HUES48 (cell line): ENCODE results near the gene LRRC15.
A peak's percentile ranks its signal among the peaks of the same experiment; 100 is the strongest.

Experiments used
- H3K27ac ChIP-seq: one replicate; pipeline ENCODE4 v1.7.0; 2013; ENCODE audit warnings: low read depth, low read length, inconsistent platforms
- H3K27me3 ChIP-seq: 2 replicates; pipeline ENCODE4 v1.6.1; 2013; ENCODE audit warnings: mild to moderate bottlenecking, low read length; ENCODE audit not compliant: control insufficient read depth, insufficient read depth
- H3K36me3 ChIP-seq: 2 replicates; pipeline ENCODE4 v1.6.1; 2013; ENCODE audit warnings: low read length; ENCODE audit not compliant: control insufficient read depth, insufficient read depth
- H3K4me1 ChIP-seq: 2 replicates; pipeline ENCODE4 v1.6.1; 2013; ENCODE audit warnings: mild to moderate bottlenecking, low read length; ENCODE audit not compliant: control insufficient read depth, insufficient read depth
- H3K4me3 ChIP-seq: 2 replicates; pipeline ENCODE4 v1.5.1; 2013; ENCODE audit warnings: mild to moderate bottlenecking, low read depth, low read length
- H3K9ac ChIP-seq: 2 replicates; pipeline ENCODE4 v1.6.1; 2013; ENCODE audit warnings: mild to moderate bottlenecking, low read depth, low read length, moderate library complexity
- H3K9me3 ChIP-seq: 2 replicates; pipeline ENCODE4 v1.6.1; 2013; ENCODE audit warnings: low read length; ENCODE audit not compliant: control insufficient read depth, insufficient read depth

LRRC15 gene

GRCh38 chr3:194396859-194397756, 27.6 kb upstream of the LRRC15 start:
- peak overlapping the region; percentile 54 for H3K4me3 ChIP-seq
- peaks cover 15% of the 10 kb centered on the region; the same call in 1 of the 2 replicates for H3K4me1 ChIP-seq
- H3K27me3 ChIP-seq, result peaks cover 37% of the 10 kb centered on the region
- H3K27ac ChIP-seq, result no peak overlapping the region
- H3K36me3 ChIP-seq, result no peaks in the 10 kb centered on the region
- no peaks in the 10 kb centered on the region for H3K9me3 ChIP-seq
- H3K9ac ChIP-seq, result no peak overlapping the region

GRCh38 chr3:194396539-194396858, 27.0 kb upstream of the LRRC15 start:
- Histone ChIP-seq H3K36me3 (no peaks in the 10 kb centered on the region), H3K27ac (no peak overlapping the region), H3K4me3 (peak overlapping the region; percentile 54; the same call in 1 of the 2 replicates), H3K9me3 (no peaks in the 10 kb centered on the region), H3K4me1 (peaks cover 15% of the 10 kb centered on the region; the same call in 1 of the 2 replicates), H3K9ac (no peak overlapping the region), H3K27me3 (peaks cover 37% of the 10 kb centered on the region)

DNA sequence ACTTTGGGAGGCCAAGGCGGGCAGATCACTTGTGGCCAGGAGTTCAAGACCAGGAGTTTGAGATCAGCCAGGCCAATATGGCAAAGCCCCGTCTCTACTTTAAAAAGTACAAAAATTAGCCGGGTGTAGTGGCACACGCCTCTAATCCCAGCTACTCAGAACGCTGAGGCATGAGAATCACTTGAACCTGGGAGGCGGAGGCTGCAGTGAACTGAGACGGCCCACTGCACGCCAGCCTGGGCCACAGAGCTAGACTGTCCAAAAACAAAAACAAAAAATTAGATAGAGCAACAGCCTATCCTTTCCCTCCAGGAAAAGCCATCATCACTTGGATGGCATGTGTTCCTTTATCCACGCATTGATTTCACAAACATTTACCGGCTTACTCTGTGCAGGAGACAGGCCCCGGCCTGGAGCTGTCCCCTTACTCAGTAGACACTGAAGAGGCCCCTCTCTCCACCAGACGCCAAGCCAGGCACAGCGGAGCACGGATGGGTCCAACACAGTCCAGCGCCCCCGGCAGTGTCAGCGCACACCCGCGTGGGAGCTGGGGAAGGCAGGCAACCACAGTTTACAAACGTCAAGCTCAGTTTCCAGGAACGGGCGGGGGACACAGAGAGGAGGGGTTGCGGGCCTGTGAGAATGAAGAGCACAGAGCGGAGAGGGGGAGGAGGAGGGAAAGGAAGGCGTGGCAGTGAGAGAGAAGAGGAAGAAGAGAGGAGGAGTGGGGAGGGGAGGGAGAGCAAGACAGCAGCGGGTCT, 26.4 kb upstream of the LRRC15 start:
- Histone ChIP-seq H3K27me3 (peaks cover 37% of the 10 kb centered on the region), H3K27ac (no peak overlapping the region), H3K9ac (no peak overlapping the region), H3K4me1 (peaks cover 10% of the 10 kb centered on the region; the same call in 1 of the 2 replicates), H3K9me3 (no peaks in the 10 kb centered on the region), H3K36me3 (no peaks in the 10 kb centered on the region), H3K4me3 (peak overlapping the region; percentile 54; the same call in 1 of the 2 replicates)

DNA sequence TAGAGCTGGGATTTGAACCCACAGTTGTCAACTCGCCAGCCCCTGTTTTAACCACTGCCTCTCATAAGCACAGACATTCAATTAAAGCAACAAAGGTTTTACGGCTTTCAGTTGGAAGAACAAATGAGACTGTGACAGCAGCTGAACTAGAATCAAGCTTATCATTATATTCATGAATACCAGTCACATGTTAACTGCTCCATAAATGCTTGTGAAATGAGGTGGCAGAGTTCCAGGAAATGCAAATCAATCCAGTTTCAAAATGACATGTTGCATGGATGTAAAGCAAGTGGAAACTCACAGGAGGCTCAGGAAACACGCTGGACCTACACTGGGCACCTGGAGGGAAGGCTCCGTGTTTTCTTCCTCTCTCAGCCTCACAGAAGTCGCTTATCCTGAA, 25.7 kb upstream of the LRRC15 start:
- no peaks in the 10 kb centered on the region for H3K36me3 ChIP-seq
- peaks cover 10% of the 10 kb centered on the region; the same call in 1 of the 2 replicates for H3K4me1 ChIP-seq
- H3K9ac ChIP-seq, result no peak overlapping the region

DNA sequence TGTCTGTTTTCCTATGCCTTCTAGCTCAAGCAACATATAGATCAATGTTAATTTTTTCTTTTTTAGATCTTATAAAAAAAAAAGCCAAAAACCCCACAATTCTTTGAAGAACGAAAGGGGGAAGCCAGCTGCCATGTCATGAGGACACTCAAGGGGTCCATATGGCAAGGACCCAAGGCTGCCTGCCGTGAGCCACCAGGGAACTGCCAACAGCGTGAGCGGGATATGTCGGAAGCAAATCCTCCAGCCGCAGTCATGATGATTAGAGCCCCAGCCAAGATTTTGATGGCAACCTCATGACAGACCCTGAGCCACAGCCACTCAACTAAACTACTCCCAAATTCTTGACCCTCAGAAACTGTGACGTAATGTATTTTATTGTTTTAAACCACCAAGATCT, 23.0 kb upstream of the LRRC15 start:
- Histone ChIP-seq H3K9me3 (no peaks in the 10 kb centered on the region), H3K27me3 (peaks cover 19% of the 10 kb centered on the region), H3K27ac (no peak overlapping the region), H3K4me3 (no peak overlapping the region), H3K36me3 (no peaks in the 10 kb centered on the region), H3K4me1 (peaks cover 7% of the 10 kb centered on the region; the same call in 1 of the 2 replicates), H3K9ac (no peak overlapping the region)

More for the DNA sequence above, 25.7 kb upstream of the LRRC15 start:
- no peak overlapping the region for H3K4me3 ChIP-seq
- H3K27me3 ChIP-seq, result peaks cover 37% of the 10 kb centered on the region
- no peak overlapping the region for H3K27ac ChIP-seq
- H3K9me3 ChIP-seq, result no peaks in the 10 kb centered on the region

GRCh38 chr3:194390835-194391234, 21.3 kb upstream of the LRRC15 start:
- 0 out of 2 replicates have a peak, but pooled peaks cover under 1% of the 10 kb centered on the region for H3K4me1 ChIP-seq
- no peak overlapping the region for H3K4me3 ChIP-seq
- H3K36me3 ChIP-seq, result no peaks in the 10 kb centered on the region
- no peak overlapping the region for H3K27ac ChIP-seq
- H3K9me3 ChIP-seq, result no peaks in the 10 kb centered on the region
- no peak overlapping the region for H3K9ac ChIP-seq
- peaks cover 2% of the 10 kb centered on the region; the same call in 1 of the 2 replicates for H3K27me3 ChIP-seq

DNA sequence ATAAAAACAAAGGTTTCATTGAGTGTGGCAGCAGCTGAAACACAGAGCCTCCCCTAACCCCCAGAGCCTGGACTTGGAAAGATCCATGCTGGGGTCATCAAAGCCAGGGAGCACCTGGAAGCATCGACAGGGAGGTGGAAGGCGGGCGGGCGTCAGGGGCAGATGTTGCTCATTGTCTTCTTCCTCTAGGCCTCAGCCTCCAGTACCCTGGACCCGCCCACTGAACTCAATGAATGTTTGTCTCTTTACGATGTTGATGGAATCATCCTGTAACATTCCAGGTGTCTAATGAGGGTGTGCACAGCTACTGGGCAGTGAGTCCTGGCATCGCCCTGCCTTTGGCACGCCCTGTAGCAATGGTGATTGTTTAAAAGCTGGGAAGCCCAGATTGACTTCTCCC, 19.7 kb upstream of the LRRC15 start:
- Histone ChIP-seq H3K36me3 (no peaks in the 10 kb centered on the region), H3K9ac (no peak overlapping the region), H3K9me3 (no peaks in the 10 kb centered on the region), H3K4me1 (no peaks in the 10 kb centered on the region), H3K4me3 (no peak overlapping the region), H3K27ac (no peak overlapping the region), H3K27me3 (no peaks in the 10 kb centered on the region; the same call in 1 of the 2 replicates)

GRCh38 chr3:194387926-194388418, 18.4 kb upstream of the LRRC15 start:
- Histone ChIP-seq H3K36me3 (no peaks in the 10 kb centered on the region), H3K4me3 (no peak overlapping the region), H3K4me1 (peaks cover 5% of the 10 kb centered on the region; the same call in 1 of the 2 replicates), H3K27ac (no peak overlapping the region), H3K27me3 (no peaks in the 10 kb centered on the region; the same call in 1 of the 2 replicates), H3K9me3 (no peaks in the 10 kb centered on the region), H3K9ac (no peak overlapping the region)

DNA sequence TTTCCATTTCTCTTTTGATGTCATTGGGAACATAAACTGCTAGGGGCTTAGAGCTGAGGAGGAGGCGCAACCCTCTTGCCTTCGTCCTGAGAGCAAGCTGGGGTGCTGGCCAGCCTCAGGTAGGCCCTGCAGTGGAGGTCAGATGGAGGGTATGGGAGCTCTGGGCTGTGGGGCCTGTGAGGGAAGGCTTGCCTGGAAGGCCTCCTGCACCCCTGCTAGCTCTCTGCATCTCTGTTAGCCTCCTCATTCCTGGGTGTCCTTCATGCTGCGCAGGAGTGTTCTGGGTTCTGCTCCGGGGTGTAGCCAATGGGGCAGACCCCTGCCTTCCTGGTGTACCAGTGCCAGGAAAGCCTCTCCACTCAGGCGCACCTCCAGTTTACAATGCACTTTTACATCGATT, 17.7 kb upstream of the LRRC15 start:
- no peak overlapping the region for H3K27ac ChIP-seq
- no peaks in the 10 kb centered on the region; the same call in 1 of the 2 replicates for H3K27me3 ChIP-seq
- peaks cover 12% of the 10 kb centered on the region; the same call in 1 of the 2 replicates for H3K4me1 ChIP-seq
- no peak overlapping the region for H3K4me3 ChIP-seq
- no peaks in the 10 kb centered on the region for H3K36me3 ChIP-seq
- peak overlapping the region; percentile 16; the same call in 1 of the 2 replicates for H3K9ac ChIP-seq
- H3K9me3 ChIP-seq, result no peaks in the 10 kb centered on the region

DNA sequence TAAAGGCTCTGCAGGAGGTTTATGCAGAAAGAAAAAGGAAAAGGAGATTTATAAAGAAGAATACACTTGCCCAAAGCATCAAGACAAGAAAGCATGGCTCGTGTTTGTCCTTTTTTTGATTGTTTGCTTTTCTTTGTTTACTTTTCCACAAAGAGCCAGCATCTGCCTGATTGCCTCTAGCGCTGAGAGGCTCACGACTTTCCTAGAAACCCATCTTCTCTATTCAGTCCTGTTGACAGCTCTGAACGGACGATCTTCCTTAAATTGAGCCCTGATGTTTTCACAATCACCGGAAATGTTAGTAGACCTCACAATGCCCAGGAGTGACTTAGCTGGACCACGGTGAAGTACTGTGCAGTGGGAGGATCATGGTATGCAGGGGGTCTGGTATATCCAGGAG, 17.1 kb upstream of the LRRC15 start:
- no peak overlapping the region for H3K4me3 ChIP-seq
- H3K9me3 ChIP-seq, result no peaks in the 10 kb centered on the region
- H3K27ac ChIP-seq, result no peak overlapping the region
- H3K4me1 ChIP-seq, result peaks cover 13% of the 10 kb centered on the region; the same call in 1 of the 2 replicates
- H3K27me3 ChIP-seq, result no peaks in the 10 kb centered on the region; the same call in 1 of the 2 replicates
- H3K36me3 ChIP-seq, result no peaks in the 10 kb centered on the region
- H3K9ac ChIP-seq, result no peak overlapping the region
